GM19328 (cell line): ENCODE results near the gene ZDHHC21.
"Not testable (repeated sequence)": the region's sequence is repeated elsewhere in the genome, so short reads cannot be mapped to it uniquely, and the experiment has no call there.

Experiments
- ATAC-seq: cut with Tn5 transposase; IDR thresholded peaks from one replicate; pipeline ENCODE4 v1.9.1; 2021; ENCODE audit warnings: mild to moderate bottlenecking, moderate library complexity; ENCODE audit not compliant: unreplicated experiment

The ZDHHC21 gene

GRCh38 chr9:14686168-14686567 lies 7.1 kb downstream of the ZDHHC21 start:
- ATAC-seq, result no peak

- ATAC-seq, result not testable (repeated sequence)
Observed at GRCh38 chr9:14682616-14683015, 10.6 kb downstream of the ZDHHC21 start.

- ATAC-seq, result no peak
Observed at GRCh38 chr9:14678776-14679175, 14.5 kb downstream of the ZDHHC21 start.

GRCh38 chr9:14677872-14678271 lies 15.4 kb downstream of the ZDHHC21 start:
- ATAC-seq, result no peak

- ATAC-seq, result no peak
Observed at GRCh38 chr9:14677396-14677795, 15.8 kb downstream of the ZDHHC21 start.

- no peak for ATAC-seq
Observed at GRCh38 chr9:14674630-14675029, 18.6 kb downstream of the ZDHHC21 start.

GRCh38 chr9:14671377-14671776 lies 21.9 kb downstream of the ZDHHC21 start:
- ATAC-seq, result no peak

- no peak for ATAC-seq
Observed at GRCh38 chr9:14670718-14671117, 22.5 kb downstream of the ZDHHC21 start.

- not testable (repeated sequence) for ATAC-seq
Observed at GRCh38 chr9:14664022-14664421, 29.2 kb downstream of the ZDHHC21 start.

GRCh38 chr9:14662060-14662453 lies 31.2 kb downstream of the ZDHHC21 start:
- ATAC-seq, result no peak

- no peak for ATAC-seq
Observed at GRCh38 chr9:14661421-14662059, 31.7 kb downstream of the ZDHHC21 start.

- no peak for ATAC-seq
Observed at GRCh38 chr9:14660721-14661120, 32.5 kb downstream of the ZDHHC21 start.

- no peak for ATAC-seq
Observed at GRCh38 chr9:14654932-14655331, 38.3 kb downstream of the ZDHHC21 start.

GRCh38 chr9:14653511-14653910 lies 39.7 kb downstream of the ZDHHC21 start:
- no peak for ATAC-seq

GRCh38 chr9:14652729-14653377 lies 40.4 kb downstream of the ZDHHC21 start:
- ATAC-seq, result no peak

GRCh38 chr9:14650596-14650995 lies 42.6 kb downstream of the ZDHHC21 start:
- no peak for ATAC-seq

- no peak for ATAC-seq
Observed at GRCh38 chr9:14645648-14646047, 47.6 kb downstream of the ZDHHC21 start.

- ATAC-seq, result no peak
Observed at GRCh38 chr9:14640967-14641366, 52.3 kb downstream of the ZDHHC21 start.

GRCh38 chr9:14640294-14640693 lies 52.9 kb downstream of the ZDHHC21 start:
- no peak for ATAC-seq

- no peak for ATAC-seq
Observed at GRCh38 chr9:14633906-14634565, 59.2 kb downstream of the ZDHHC21 start.

- no peak for ATAC-seq
Observed at GRCh38 chr9:14633148-14633547, 60.1 kb downstream of the ZDHHC21 start.

GRCh38 chr9:14627513-14627912 lies 65.7 kb downstream of the ZDHHC21 start:
- no peak for ATAC-seq
